Activated CD8-positive, alpha-beta T cell treated with anti-CD3 and anti-CD28 coated beads for 36 hours (primary cell): Measurements from ENCODE around the gene LRRC8A. TPM values are rescaled to one million over a fixed set of nuclear protein-coding genes. Genes with fewer than 3 reads are reported as not detected.

ENCODE experiments used
- ATAC-seq: fragments of 200-7000 bp; cut with Tn5 transposase; one replicate; pipeline ENCODE4 v1.10.0; 2021; ENCODE audit warnings: mild to moderate bottlenecking, moderate library complexity
- CTCF ChIA-PET: fragments of 350-600 bp; sonication (Branson Sonifier 250); formaldehyde crosslinking; loops from one replicate; lab custom pipeline; 2021; ENCODE audit warnings: antibody characterized with exemption; lab: Charles Lee
- POLR2A ChIA-PET: fragments of 350-600 bp; sonication (Branson Sonifier 250); formaldehyde crosslinking; loops from one replicate; lab custom pipeline; 2021; ENCODE audit warnings: antibody characterized with exemption; lab: Charles Lee
- DNase-seq: peaks from one replicate; pipeline ENCODE4 v3.0.0-alpha.2; 2020
- H3K27ac Mint-ChIP-seq: one replicate; pipeline ENCODE4 v1.8.0; 2021; ENCODE audit warnings: mild to moderate bottlenecking, mixed read lengths
- H3K27me3 Mint-ChIP-seq: one replicate; pipeline ENCODE4 v1.8.0; 2021; ENCODE audit warnings: mixed read lengths
- H3K36me3 Mint-ChIP-seq: one replicate; pipeline ENCODE4 v1.8.0; 2021; ENCODE audit warnings: low read depth, mixed read lengths
- H3K4me1 Mint-ChIP-seq: one replicate; pipeline ENCODE4 v1.8.0; 2021; ENCODE audit warnings: low read depth, mixed read lengths
- H3K4me3 Mint-ChIP-seq: one replicate; pipeline ENCODE4 v1.8.0; 2021; ENCODE audit warnings: mild to moderate bottlenecking, moderate library complexity, mixed read lengths
- H3K9me3 Mint-ChIP-seq: one replicate; pipeline ENCODE4 v1.8.0; 2021; ENCODE audit warnings: mixed read lengths
- intact Hi-C: fragments of 100-400 bp; cut with micrococcal nuclease; formaldehyde crosslinking; loops from one replicate; pipeline ENCODE4 v1.10.0; 2022
- total RNA-seq, 2 experiments: library from RNA; stranded (reverse); gene quantifications; one replicate each; pipeline ENCODE4 v1.2.3, GENCODE V29; 2021
- TF ChIP-seq, protein P1 (sequence below): fragments of 200-600 bp; IDR thresholded peaks from one replicate; pipeline ENCODE4 v1.8.0; 2022; ENCODE audit warnings: antibody characterized with exemption, mild to moderate bottlenecking

The LRRC8A gene
- 10 to 100 TPM; 15.1 to 16.2 TPM for total RNA-seq

DNA sequence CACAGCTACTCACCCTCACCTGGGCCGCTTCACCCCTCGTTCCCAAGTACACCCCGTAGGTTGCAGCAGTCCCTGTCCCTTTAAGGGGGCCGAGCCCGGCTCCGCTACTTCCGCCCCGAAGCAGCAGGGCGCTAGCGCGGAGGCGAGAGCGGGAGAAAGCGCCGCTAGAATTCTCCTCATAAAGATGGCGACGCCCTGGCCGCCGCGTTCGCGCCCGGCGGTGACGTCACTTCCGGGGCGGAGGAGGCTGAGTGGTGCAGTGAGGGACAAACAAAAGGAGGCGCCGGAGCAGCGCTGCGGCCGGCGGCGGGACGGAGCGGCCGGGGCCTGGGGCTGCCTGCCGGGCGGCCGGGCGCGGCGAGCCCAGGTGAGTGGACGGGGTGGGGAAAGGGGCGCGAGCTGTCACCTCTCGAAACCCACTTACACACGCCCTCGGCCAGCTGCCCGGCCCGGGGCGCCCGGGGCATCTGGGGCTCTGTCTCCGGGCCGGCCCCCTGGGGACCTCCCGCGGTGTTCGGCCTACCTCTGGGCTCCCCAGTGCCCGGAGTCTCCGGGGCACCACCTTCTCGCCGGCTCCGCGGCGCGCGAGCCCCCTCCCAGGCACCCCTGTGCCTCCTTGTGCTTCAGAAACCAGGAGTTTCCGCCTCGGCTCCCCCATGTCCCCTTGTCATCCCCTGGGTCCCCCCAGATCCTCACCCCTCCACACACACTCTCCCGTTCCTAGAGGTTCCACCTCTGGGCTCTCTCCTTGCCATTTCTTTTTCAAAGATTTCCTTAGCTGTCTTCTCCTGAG is at the start of gene LRRC8A, which contains the start of gene KYAT1:
Gene LRRC8A (plus strand): TSS at position 250 of the 793 bp plus-strand sequence. CDS start 25,032 bp downstream, outside the sequence.
Gene KYAT1 (minus strand): TSS at position 67 of the 793 bp plus-strand sequence. CDS start 36,545 bp downstream, outside the sequence.
- ChIA-PET POLR2A (interaction anchor here (0.6 to 2.4 kb wide), 16 partner anchors 9 to 329 kb away, joined by 3 to 15 read pairs (median 4); partner anchors contain the start of genes DOLK, NUP188 and SPTAN1), CTCF (interaction anchor here (1.0 to 9.8 kb wide), 7 partner anchors 13 to 64 kb away, joined by 3 to 87 read pairs (median 3); partner anchors contain the start of gene ENDOG)
- TF ChIP-seq, protein P1, sequence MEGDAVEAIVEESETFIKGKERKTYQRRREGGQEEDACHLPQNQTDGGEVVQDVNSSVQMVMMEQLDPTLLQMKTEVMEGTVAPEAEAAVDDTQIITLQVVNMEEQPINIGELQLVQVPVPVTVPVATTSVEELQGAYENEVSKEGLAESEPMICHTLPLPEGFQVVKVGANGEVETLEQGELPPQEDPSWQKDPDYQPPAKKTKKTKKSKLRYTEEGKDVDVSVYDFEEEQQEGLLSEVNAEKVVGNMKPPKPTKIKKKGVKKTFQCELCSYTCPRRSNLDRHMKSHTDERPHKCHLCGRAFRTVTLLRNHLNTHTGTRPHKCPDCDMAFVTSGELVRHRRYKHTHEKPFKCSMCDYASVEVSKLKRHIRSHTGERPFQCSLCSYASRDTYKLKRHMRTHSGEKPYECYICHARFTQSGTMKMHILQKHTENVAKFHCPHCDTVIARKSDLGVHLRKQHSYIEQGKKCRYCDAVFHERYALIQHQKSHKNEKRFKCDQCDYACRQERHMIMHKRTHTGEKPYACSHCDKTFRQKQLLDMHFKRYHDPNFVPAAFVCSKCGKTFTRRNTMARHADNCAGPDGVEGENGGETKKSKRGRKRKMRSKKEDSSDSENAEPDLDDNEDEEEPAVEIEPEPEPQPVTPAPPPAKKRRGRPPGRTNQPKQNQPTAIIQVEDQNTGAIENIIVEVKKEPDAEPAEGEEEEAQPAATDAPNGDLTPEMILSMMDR, result no peak
- peak; percentile 99 for DNase-seq
- intact Hi-C loops, result loop anchor here (5.0 kb wide), 1 partner anchor 45 kb away; no protein-coding TSS in a partner anchor
- Mint-ChIP-seq H3K27me3 (no peaks in the 10 kb centered on the region), H3K4me1 (peaks cover 43% of the 10 kb centered on the region), H3K4me3 (peak within 1 kb of the TSS; percentile 87), H3K36me3 (peaks cover 3% of the 10 kb centered on the region), H3K27ac (peak within 1 kb of the TSS; percentile 92), H3K9me3 (no peaks in the 10 kb centered on the region)
- ATAC-seq, result peak; percentile 93

- intact Hi-C loops, result no loop called here
Observed at GRCh38 chr9:128833696-128834095, 48.2 kb upstream of the LRRC8A start.

DNA sequence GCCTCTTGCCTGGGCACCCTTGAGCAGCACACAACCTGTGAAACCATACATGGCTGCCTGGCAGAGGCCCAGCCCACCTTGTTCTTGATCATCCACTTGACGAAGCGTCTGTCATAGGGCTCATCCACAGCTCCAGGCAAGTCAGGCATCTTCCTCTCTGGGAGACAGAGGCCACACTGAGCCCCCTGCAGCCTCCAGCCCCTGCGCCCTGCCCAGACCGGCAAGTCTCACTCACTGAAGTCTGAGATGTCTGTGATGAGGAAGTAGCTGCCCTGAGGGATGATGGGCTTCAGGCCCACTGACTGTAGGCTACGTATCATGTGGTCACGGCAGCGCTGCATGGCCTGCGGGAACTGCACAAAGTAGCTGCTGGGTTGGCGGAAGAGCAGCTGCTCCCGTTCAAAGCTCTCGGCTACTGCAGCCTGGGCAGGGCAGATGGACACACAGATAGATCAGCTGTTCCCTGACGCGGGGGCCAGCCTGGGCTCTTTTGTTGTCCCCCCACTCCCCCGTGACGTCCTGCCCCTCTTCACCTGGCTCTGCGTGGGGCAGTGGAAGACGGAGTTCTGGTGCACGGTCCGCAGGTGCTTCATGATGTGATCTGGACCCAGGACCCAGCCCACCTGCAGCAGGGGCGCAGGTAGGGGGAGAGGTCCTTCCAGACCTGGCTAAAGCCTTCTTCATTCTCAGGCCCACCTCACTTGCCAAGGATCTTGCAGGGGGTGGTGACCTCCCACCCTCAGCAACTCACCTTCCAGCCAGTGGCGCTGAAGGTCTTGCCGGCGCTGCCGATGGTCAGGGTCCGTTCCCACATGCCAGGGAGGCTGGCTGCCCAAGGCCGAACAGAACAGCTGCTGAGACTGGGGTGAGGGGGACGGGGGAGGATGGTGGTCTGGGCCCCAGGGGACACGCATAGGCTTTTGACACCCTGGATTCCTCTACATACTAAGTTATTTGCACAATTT is 46.4 kb upstream of the LRRC8A start:
- ChIA-PET CTCF (no interaction called here), POLR2A (no interaction called here)
- no peak overlapping the region for H3K4me3 Mint-ChIP-seq
- intact Hi-C loops, result no loop called here
- DNase-seq, result no peak
- no peaks in the 10 kb centered on the region for H3K9me3 Mint-ChIP-seq
- H3K27me3 Mint-ChIP-seq, result no peaks in the 10 kb centered on the region
- H3K4me1 Mint-ChIP-seq, result no peaks in the 10 kb centered on the region
- peaks cover 2% of the 10 kb centered on the region for H3K36me3 Mint-ChIP-seq
- no peak for ATAC-seq
- H3K27ac Mint-ChIP-seq, result no peak overlapping the region
- TF ChIP-seq, protein P1, result no peak

More at GRCh38 chr9:128833696-128834095, 48.2 kb upstream of the LRRC8A start:
- CTCF ChIA-PET, result no interaction called here
- peaks cover 7% of the 10 kb centered on the region for H3K36me3 Mint-ChIP-seq
- no peak for ATAC-seq
- H3K4me3 Mint-ChIP-seq, result no peak overlapping the region
- DNase-seq, result no peak
- H3K27me3 Mint-ChIP-seq, result no peaks in the 10 kb centered on the region
- POLR2A ChIA-PET, result no interaction called here
- TF ChIP-seq, protein P1, result no peak
- H3K9me3 Mint-ChIP-seq, result no peaks in the 10 kb centered on the region
- H3K4me1 Mint-ChIP-seq, result peaks cover 6% of the 10 kb centered on the region
- H3K27ac Mint-ChIP-seq, result no peak overlapping the region

GRCh38 chr9:128836509-128837145 is 45.3 kb upstream of the LRRC8A start:
- no peak overlapping the region for H3K27ac Mint-ChIP-seq
- DNase-seq (no peak), ATAC-seq (no peak)
- H3K4me1 Mint-ChIP-seq, result no peaks in the 10 kb centered on the region
- POLR2A ChIA-PET, result no interaction called here
- no peaks in the 10 kb centered on the region for H3K27me3 Mint-ChIP-seq
- H3K9me3 Mint-ChIP-seq, result no peaks in the 10 kb centered on the region
- CTCF ChIA-PET, result no interaction called here
- TF ChIP-seq, protein P1, result no peak
- H3K36me3 Mint-ChIP-seq, result peaks cover 2% of the 10 kb centered on the region
- intact Hi-C loops, result no loop called here
- H3K4me3 Mint-ChIP-seq, result no peak overlapping the region
